GM18499 (cell line): ENCODE results near the gene MYBPH.

Experiments
- ATAC-seq: cut with Tn5 transposase; IDR thresholded peaks from one replicate; pipeline ENCODE4 v1.9.1; 2021; ENCODE audit warnings: moderate number of reproducible peaks; ENCODE audit not compliant: insufficient read depth, unreplicated experiment

The MYBPH gene

DNA sequence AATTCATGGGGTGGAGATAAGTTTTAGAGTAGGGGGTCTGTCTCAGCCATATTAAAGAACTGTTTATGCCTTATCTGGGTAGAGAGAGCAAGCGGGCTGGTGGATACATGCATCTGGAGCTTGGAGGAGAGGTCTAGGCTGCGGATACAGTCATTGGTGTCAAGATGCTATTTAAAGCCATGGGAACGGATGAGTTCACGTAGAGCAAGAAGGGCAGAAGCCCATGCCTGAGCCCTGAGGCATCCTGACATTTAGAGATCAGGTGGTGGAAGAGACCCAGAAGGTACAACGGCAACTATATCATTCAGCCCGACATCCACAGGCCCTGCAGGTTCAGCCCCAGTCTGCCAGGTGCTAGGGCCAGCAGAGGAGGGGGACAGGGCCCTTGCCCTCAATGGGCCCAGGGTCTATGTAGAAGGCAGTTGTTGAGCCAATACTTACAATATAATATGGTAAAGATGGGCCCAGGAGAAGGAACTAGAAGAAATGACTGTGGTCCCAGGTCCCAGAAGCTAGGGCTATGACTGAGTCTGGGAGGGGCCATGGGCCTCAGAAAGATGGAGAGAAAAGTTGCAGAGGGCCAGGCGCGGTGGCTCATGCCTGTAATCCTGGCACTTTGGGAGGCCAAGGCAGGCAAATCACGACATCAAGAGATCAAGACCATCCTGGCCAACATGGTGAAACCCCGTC lies 26.0 kb upstream of the MYBPH start:
- no peak for ATAC-seq

DNA sequence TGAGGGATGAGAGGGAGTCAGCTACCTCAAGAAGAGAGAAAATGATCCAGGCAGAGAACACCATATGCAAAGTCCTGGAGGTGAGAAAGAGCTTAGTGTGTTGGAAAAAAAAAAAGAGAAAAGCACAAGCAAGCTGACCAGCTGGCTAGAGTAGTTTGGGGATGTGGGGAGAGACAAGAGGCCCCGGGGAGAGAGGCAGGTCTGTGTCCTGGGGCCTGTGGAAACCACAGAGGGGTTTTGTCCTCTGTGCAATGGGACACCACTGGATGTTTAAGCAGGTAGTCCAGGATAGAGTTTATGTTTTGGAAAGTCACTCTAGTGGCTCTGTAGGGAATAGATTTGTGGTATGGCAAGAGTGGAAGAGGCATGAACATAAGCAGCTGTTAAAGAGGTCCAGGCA lies 25.3 kb upstream of the MYBPH start:
- no peak for ATAC-seq

DNA sequence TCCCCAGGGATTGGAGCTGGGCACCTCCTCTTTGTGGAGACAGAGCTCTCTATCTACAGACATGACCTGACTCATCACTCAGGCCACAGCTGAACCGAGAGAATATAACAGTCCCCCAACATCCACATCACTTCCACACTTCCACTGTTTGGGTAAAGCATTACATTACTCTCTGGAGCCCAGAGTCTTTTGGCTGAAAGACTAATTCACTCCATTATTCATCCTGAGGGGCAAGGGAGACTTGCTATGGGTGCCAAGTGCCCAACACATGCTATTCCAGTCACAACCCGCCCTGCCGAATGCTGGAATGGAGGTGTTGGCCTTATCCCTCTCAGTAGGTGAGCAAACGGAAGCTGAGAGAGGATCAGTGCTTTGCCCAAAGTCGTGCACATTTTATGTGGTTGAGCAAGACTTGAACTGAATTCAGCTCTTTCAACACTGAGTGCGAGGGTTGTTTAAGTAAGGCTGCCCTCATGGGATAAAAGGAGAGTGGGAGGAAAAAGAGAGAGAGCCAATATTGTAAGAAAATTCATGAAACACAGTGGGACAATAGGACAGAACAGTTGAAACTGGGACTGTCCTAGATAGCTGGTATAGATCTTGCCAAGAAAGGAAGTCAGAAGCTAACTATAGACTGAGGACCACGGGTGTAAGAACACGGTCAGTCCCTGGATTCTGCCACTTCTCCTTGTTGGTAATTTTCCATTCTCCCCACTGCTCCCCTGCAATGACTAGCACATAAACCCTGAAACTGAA lies 24.4 kb upstream of the MYBPH start:
- no peak for ATAC-seq

DNA sequence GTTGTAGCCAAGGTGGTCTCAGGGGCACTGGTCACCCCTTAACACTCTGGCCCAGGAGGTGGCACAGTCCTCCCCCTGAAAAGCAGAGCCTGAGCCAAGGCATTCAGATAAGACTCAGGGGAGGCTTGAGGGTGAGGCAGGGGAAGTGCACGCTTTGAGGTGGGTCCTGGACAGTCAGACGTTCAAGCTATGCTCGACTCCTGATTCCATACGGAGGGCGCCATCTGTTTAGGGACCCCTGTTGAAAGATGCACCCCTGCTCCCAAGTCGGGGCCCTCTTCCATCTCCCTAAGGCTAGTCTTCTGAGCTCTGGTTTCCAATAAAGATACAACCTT lies 23.8 kb upstream of the MYBPH start:
- no peak for ATAC-seq

DNA sequence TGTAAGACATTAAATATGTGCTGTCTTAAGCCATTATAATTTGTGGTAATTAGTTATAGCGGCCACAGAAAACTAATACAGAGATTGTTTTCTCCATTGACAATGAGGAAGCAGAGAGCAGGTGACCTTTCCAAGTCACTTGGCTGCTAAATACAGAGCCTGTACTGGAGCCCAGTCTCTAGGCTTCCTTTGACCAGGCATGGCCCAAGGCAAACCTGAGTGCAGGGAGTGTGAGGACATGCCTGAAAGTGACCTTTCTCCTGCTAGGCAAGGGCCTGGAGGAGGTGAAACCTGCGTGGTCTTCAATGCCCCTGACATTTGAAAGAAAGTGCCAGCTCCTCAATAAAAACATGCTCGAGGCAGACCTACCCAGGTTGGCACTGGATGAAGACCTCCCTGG lies 23.4 kb upstream of the MYBPH start:
- no peak for ATAC-seq

DNA sequence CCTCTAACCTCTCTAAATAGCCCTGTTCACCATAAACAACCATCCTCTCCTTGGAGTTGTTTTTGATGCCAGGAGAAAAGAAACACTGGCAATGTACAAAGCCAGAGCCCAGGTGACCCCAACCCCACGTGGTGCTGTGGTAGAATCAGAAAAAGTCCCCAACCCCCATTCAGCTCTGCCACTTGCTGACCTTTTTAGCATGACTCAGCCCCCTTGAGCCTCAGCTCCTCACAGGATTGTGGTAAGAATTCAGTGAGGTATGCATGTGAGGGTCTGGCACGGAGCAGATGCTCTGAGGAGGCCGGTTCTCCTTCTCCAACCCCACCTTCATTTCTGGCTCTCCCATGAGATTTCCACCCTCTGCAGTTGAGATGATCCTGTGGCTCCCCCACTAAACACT lies 22.0 kb upstream of the MYBPH start:
- no peak for ATAC-seq

DNA sequence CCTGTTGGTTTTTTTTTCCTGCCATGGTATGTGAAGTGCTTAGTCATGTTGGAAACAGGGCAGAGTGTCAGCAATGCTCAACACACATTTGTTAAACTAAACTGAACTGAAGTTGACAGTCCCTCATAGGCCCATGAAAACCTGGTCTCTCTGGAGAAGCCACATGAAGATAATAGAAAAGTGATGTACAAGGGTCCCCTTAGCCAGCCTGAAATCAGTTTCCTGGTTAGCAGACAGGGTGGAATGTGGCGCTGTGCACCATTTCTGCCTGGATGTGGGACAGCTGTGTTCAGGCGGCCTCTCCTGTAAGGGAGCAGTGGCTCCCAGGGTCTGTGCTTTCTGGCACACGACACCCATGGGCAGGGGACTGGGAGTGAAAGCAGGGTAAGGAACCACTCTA lies 20.7 kb upstream of the MYBPH start:
- ATAC-seq = no peak

DNA sequence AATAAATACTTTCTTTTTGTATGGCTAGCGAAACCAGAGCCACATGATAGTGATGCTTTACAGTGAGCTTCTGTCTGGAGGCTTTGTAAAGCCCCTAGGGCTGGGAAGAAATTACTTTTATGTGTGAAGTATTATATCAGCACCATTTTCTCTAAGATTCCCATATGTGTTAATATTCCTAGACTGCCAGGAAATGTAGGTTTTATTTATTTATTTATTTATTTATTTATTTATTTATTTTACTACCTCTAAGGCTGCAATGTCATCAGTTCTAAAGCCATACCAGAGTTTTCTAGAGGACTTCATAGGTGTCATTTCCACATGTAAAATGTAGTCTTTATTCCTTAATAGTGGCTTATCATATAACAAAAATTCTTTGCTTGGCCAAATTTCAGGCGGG lies 15.3 kb upstream of the MYBPH start:
- ATAC-seq = no peak

DNA sequence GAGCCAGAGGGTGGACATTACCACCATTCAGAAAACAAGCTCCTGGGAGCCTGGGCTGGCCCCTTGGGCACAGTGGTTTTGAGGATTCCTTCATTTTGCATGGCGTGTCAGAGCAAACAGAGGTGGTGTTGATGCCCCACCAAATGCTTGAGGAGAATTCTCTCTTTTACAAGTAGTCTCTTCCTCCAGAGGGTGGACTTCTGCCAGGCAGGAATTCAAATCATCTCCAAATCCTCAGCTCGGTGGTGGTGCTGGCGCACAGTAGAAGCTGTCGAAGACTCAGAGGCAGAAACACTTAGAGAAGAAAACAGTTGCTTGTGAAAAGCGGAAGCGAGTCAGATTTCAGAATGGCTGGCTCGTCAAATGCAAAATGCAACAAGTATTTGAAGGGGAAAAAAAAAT lies 14.3 kb upstream of the MYBPH start:
- no peak for ATAC-seq

DNA sequence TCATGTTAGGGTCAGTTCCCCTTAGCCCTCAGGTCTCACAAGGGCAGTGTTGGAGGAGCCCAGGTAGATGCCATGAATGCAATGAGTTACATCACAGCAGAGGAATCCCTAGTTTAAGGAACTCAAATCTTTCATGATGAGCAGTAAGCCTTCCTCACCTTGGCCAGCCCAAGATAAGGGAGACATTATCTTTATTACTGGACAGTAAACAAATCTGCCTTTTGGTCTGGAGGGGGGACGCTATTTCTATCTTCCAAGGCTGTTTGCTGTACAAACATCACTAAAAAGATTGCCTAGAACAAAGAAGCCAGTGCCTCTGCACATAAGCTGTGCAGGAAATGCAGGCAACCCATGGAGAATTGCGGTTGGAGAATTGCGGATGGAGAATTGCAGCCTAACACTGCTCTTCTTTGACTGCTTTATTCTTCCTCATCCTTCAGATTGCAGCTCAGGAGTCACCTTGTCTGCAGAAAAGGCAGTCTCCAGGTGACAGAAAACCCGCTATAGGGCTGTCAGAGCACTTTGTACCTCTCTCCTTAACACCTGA lies 13.1 kb upstream of the MYBPH start:
- ATAC-seq = no peak

DNA sequence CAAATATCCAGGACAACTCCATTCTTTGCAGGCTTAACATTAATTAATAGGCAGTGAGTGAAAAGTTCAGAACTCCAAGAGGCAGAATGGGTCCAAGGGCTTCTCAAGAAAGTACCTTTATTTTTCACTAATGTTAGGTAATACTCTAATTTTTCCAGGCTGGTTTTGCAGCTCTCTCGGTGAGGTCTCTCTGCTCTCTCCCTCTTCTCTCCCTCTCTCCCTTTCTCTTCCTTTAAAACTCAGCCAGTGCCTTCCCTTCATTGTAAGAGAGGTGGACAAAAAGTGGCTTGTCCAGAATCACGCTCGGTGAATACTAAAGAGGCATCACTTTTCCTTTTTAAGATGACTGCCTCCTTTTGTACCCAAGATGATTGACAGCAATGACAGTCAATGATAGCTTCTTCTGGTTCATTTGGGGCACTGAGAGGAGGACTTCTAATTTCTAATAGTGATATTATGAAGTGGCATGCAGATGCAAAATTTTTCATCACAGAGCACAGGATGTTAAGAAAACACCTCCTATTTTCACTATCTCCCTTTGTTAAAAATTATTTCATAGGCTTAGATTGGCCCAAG lies 12.2 kb upstream of the MYBPH start:
- no peak for ATAC-seq

DNA sequence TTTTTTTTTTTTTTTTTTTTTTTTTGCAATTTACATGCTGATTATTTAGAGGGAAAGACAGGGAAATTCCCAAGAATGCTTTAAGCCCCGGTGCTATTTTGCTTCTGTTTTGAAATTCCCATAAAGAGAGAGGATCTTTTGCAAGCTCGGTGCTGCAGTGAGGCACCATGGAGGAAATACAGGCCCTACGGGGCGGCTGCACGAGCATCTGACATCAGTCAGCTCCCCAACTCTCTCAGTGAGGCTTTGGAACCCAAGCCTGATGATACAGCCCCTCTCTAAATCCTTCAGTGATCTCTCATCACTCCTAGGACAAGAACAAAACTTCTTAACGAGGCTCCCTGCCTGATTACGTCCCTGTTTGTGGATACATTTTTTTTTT lies 11.7 kb upstream of the MYBPH start:
- ATAC-seq = no peak

DNA sequence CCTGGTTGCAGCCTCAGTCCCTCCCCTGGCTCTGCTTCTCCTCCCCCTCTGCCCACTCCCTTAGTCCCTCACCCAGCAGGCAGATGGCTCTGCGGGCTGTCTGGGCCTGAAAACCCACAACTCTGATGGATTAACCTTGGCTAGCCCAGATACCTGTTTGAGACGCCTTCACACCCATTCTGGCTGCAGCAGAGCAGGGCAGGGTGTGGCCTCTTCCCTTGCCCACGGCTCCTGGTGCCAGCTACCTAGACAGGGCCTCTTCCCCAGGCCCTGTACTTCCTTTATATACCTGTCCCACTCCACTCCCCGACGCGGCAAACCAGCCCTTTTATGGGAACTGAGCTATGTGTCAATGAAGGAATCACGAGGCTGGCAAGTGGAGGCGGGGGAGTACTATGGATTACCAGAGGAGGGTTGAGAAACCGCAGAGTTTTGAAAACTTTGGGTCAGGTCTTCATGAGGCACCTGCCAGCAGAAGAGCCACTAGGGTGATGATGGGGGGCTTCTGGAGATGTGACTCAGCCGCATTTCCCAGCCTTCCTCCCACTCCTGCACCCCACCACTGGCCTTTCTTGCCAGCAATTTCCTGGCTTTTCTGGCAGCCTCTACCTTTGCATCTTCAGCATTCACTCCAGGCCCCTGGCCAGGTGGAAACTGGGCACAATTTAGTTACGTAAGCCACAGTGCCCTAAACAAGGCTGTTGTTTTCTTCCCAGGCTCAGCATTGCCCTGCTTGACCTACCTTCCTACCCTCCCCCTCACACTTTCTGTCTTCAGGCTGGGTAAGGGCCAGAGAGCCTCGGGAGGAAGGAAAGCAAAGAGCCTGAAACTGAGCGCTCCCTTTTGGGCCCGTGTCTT lies 11.0 kb upstream of the MYBPH start, which contains the start of gene CHI3L1:
CHI3L1 (minus strand) TSS at position 259 of the 858 bp plus-strand sequence; CDS start at position 178, 81 bp downstream.
- no peak for ATAC-seq

DNA sequence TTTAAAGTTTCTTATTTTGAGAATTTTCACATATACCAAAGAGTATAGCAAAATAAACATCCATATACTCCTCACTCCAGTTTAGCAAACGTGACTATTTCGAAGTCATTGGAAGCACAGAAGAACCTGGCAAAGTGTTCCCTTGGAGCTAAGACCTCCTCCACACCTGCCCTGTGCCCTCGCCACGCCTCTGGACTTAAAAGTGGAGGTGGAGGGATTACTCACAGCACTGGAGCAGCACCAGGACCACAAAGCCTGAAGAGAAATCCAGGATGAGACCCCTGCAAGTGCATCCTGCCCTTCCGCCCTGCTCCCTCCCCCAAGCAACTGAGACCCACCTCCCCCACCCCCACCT lies 10.4 kb upstream of the MYBPH start:
- ATAC-seq = no peak

DNA sequence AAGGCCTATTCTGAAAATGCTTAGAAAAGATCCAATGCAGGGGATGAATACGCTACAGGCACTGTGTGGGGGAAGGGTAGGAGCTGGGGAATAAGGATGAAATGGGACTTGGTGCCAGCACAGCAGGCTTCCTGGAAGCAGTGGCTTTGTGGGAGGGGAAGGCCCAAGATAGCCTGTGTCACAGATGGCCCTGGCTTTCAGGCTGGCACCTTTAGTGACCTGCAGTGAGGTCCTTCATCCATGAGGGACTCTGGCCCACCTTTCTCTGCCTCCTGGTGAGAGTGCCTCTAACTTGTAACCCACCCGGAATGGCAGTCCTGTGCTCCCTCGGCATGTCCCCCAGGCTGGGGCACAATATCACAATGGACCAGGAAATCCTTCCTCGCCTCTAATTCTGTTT lies 10.0 kb upstream of the MYBPH start:
- no peak for ATAC-seq

DNA sequence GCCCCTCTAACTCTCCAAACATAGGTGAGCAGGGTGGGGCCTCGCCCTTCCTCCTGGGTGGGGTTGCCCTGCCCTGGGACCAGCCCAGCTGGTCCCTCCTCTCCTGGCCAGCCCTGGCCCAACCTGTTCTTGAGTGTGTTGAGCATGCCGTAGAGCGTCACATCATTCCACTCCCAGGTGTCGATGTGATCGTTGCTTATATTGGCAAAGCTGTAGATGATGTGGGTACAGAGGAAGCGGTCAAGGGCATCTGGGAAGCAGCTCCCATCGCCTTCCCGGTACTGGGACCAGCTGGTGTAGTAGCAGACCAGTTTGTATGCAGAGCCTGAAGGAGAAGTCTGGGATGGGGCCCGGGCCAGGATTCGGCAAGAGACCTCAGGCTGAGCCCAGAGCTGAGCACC lies 9.4 kb upstream of the MYBPH start:
- ATAC-seq = no peak

DNA sequence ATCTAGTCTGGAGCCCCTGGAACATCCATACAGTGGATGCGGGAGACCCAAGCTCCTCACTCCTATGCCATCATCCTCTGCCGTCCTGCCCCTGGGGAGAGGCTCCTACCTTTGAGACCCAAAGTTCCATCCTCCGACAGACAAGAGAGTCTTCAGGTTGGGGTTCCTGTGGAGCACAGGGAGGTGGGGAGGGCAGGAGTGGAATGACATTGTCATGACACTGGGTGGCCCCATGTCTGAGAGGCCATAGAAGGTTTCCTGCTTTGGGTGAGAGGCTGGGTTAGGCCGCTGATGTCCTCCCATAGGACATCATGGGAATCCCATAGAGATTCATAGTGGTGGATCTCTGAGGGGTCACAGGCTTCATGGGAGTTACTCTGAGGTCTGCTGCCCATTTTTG lies 8.8 kb upstream of the MYBPH start:
- ATAC-seq = no peak

DNA sequence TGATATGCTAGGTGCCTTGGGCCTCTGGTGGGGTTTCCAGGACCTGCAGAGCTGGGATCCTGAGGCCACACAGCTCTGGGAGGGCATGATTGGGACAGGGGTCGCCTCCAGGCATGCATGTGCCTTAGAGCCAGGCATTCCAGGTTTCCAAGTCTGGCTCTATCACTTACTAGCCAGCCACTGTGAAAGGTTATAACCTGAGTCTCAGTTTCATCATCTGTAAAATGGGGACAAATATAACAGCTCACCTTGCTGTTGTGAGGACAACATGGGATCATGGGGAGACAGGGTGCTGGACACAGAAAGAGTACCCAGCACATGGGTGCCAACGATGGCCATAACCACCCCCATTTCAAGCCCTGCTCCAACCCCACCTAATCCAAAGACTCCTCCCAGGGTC lies 8.2 kb upstream of the MYBPH start:
- ATAC-seq = no peak

DNA sequence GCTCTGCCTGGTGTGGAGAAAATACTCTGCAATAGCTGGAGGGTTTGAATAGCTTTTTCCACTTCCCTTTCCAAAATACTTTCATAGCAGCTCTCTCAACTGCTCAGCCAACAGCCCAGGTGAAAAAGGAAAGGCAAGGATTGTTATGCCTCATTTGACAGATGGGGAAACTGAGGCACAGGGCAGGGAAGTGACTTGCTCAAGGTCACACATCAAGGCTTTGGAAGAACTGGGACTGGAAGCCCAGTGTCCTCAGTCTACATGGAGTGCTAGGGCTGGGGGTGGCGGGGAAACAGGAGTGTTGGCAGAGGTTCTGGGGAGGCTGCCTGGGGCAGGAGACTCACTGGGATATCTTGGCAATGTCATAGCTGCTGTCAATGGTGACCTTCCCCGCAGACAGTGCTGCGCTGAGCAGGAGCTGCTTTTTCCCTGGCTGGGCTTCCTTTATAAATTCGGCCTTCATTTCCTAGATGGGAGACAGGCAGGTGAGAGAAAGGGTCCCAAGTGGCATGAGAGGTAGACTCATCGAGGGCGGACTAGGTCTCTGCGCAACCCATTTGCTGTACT lies 6.8 kb upstream of the MYBPH start:
- ATAC-seq = no peak

DNA sequence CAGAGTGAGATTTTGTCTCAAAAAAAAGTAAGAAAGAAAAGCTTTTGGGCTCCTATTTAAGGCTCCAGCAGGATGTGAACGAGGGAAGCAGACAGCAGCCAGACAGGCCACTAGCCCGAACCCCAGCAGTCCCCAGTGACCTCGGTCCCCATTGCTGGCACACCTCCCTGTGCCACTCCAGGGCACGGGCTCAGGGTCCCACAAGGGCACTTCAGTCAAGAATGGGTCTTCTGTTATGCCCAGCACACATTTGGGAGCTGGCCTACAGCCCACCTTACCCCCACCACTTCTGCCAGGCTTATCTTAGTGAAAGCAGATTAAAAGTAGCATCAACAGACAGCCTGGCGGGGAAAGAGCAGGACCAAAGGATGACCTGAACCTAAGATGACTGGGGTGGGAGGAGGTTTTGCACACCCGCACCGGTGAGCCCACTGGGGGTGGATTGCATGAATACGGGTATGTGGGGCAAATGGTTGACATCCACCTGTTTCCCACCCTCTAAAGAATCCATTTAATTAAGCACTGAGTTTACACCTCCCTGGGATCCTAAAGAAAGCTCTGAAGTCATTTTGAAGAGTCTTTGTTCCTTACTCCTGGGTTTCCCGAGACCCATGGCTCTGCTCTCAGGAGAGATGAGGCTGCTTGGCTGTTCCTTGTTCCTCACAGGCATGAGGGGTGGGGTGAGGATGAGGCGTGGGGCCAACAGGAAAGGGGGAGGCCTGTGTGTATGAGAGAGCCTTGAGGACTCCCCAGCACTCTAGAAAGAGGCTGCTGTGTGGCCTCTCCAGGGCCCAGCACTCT lies 6.2 kb upstream of the MYBPH start:
- no peak for ATAC-seq
